NCI-H2196 treated with DMSO at 0.1 percent for 48 hours (cell line): ENCODE data around the gene OR51V1.
"Not testable (repeated sequence)": the region's sequence is repeated elsewhere in the genome, so short reads cannot be mapped to it uniquely, and the experiment has no call there.

Source experiments
- DNase-seq: peaks from one replicate; lab custom pipeline; 2025; ENCODE audit not compliant: unreplicated experiment; lab: John Stamatoyannopoulos, UW

OR51V1 gene

DNA sequence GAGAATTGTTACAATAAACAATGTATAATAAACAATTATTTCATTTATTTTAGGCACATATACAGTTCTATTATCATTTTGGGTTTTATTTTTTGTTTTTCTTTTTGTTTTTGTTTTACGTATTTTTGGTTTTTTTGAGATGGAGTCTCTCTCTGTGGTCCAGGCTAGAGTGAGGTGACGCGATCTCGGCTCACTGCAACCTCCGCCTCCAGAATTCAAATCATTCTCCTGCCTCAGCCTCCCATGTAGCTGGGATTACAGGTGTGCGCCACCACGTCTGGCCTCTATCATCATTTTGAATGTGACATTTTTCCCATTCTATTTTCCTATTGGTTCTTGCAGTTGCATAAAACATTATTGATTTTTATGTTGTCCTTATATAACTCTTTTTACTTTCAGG is 25.5 kb downstream of the OR51V1 start:
- DNase-seq, result no peak

- no peak for DNase-seq
These were observed 28.6 kb downstream of the OR51V1 start for GRCh38 chr11:5171856-5172255.

DNA sequence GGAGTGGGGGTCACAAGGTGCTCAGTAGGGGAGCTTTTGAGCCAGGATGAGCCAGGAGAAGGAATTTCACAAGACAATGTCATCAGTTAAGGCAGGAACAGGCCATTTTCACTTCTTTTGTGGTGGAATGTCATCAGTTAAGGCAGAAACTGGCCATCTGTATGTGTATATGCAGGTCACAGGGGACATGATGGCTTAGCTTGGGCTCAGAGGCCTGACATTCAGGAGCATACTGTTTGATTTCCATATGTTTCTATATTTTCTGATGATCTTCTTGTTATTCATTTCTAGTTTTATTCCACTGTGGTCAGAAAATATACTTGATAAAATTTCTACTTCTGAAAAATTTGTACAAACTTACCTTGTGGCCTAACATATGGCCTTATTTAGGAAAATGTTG is 34.6 kb downstream of the OR51V1 start:
- not testable (repeated sequence) for DNase-seq

- DNase-seq, result not testable (repeated sequence)
These were observed 35.7 kb downstream of the OR51V1 start for GRCh38 chr11:5164807-5165206.

DNA sequence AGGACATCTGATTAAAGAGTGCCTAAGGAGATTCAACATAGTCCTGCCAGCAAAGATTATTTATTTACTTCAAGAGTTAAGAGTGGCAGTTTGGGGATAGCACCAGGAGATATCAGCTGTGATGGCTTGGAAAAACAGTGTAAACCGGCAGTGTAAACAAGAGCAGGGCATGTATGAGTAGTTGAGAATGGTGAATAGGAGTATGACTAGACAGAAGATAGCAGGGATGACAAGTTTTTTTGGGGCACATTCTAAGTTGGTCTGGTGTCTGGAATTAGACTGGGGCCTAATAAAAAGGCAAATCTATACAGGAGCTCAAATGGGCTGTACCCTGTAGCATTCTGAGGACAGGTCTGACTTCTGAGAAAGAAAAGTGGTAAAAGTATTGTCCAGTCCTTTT is 39.4 kb downstream of the OR51V1 start:
- not testable (repeated sequence) for DNase-seq

DNA sequence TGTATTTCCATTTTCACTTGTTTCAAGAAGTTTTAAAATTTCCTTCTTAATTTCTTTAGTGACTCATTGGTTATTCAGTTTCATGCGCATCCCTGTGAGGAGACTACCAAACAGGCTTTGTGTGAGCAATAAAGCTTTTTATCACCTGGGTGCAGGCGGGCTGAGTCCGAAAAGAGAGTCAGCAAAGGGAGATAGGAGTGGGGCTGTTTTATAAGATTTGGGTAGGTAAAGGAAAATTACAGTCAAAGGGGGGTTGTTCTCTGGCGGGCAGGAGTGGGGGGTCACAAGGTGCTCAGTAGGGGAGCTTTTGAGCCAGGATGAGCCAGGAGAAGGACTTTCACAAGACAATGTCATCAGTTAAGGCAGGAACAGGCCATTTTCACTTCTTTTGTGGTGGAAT is 40.3 kb downstream of the OR51V1 start:
- DNase-seq, result not testable (repeated sequence)

DNA sequence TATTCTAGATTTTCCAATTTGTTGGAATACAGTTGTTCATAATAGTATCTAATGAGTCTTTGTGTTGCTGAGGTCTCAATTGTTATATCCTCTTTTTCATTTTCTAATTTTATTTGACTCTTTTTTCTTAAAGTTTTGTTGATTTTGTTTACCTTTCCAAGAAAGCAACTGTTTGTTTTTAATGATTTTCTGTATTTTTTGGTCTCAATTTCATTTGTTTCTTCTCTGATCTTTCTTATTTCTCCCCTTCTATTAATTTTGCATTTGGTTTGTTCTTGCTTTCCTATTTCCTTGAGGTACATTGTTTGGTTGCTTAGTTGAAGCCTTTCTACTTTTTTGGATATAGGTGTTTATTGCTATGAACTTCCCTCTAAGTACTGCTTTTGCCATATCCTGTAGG is 40.7 kb downstream of the OR51V1 start:
- DNase-seq, result no peak

- no peak for DNase-seq
These were observed 45.8 kb downstream of the OR51V1 start, which contains the start of gene OR52A1 for GRCh38 chr11:5154657-5155056. OR52A1 (minus strand) TSS chr11:5154757; CDS start chr11:5152369, 2,388 bp downstream.

DNA sequence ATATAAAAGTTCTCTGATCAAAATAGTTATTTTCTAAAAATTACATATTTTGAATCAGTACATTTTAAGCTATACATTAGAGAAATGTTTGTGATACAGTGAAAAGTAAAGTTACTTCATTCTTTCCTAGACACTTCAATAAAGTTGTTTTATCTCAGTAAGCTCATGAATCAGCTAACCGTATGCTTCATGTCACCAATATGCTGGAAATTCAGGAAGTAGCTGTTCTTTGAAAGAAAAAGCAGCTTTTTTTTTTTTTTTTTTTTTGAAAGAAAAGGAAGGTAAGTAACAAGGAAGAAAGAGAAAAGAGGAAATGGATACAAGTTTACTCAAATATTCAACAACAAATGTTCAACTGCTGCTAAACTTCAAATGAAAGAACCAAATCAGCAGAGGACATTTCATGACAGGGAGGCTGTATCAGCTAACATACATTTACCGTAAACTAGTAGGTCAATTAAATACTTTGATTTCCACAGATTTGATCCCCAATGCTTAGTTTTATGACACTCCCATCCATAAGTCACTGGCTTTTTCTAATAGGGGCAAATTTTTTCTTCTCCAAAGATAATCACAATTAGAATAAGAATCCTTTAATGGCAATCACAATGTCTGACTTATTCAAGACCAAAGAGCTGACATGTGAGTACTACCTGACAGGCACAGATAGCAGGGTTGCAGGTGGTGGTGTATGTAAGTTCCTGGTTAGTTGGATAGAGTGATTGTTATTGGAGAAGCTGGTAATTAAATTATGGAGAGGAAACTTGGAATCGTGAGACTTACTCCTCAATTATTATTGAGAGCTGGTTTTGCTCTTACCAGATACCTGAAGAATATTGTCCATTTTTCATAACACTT is 46.7 kb downstream of the OR51V1 start:
- no peak for DNase-seq

DNA sequence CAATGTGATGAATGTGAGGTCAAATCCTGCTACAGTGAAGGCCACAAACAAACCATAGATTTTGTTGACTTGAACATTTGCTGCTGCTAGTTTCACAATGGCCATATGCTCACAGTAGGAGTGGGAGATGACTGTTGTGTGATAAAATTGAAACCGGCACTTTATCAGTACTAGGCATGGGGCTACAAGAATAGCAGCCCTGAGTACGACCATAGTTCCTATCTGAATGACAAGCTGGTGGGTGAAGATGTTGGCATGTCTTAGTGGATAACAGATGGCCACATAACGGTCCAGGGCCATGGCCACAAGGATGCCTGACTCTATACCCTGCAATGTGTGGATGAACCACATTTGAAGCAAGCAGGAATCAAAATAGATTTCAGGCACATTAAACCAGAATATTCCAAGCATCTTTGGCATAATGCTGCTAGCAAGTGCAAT is 48.7 kb downstream of the OR51V1 start:
- no peak for DNase-seq
